CD14-positive monocyte (primary cell): ENCODE data around the gene IFNA17. TPM values are rescaled to one million over a fixed set of nuclear protein-coding genes. Genes with fewer than 3 reads are reported as not detected.
"Not testable (repeated sequence)": the region's sequence is repeated elsewhere in the genome, so short reads cannot be mapped to it uniquely, and the experiment has no call there.

Source experiments
- DNase-seq, 3 donors: peaks; one replicate each; pipeline ENCODE4 v3.0.0-alpha.2; 2011 to 2022
- H2AFZ ChIP-seq: 2 replicates; pipeline ENCODE4 v1.6.0; 2012; ENCODE audit warnings: mild to moderate bottlenecking, low read depth, low read length, inconsistent platforms; ENCODE audit not compliant: insufficient read depth, poor library complexity, severe bottlenecking
- H3K27ac ChIP-seq, 2 donors: 1 replicate in 1 of 2; 2 replicates in 1 of 2; pipeline ENCODE4 v1.5.1; 2012 to 2013; ENCODE audit warnings: low read length in 2 of 2, control low read depth in 1 of 2, inconsistent platforms in 1 of 2, low read depth in 1 of 2, mild to moderate bottlenecking in 1 of 2
- H3K27me3 ChIP-seq, 2 donors: one replicate each; pipeline versions ENCODE4 v1.6.0 to v1.6.1; 2011 to 2013; ENCODE audit warnings: low read length in 2 of 2; ENCODE audit not compliant: control insufficient read depth in 2 of 2, insufficient read depth in 2 of 2
- H3K36me3 ChIP-seq, 2 donors: replicated peaks in 1 of 2; 1 replicate in 1 of 2; 2 replicates in 1 of 2; pipeline versions ENCODE4 v1.5.1 to v1.6.1; 2012 to 2013; ENCODE audit warnings: low read length in 2 of 2, control low read depth in 1 of 2, inconsistent platforms in 1 of 2, mild to moderate bottlenecking in 1 of 2; ENCODE audit not compliant: insufficient read depth in 2 of 2, control insufficient read depth in 1 of 2
- H3K4me1 ChIP-seq, 2 donors: 1 replicate in 1 of 2; 2 replicates in 1 of 2; pipeline versions ENCODE4 v1.5.1 to v1.6.1; 2012 to 2013; ENCODE audit warnings: low read length in 2 of 2, control low read depth in 1 of 2, inconsistent platforms in 1 of 2, mild to moderate bottlenecking in 1 of 2, moderate library complexity in 1 of 2; ENCODE audit not compliant: insufficient read depth in 2 of 2, control insufficient read depth in 1 of 2
- H3K4me2 ChIP-seq: replicated peaks from 2 replicates; pipeline ENCODE3; 2012; ENCODE audit warnings: low read length, moderate library complexity, mild to moderate bottlenecking; ENCODE audit not compliant: poor library complexity, severe bottlenecking; ENCODE audit errors: extremely low read depth
- H3K4me3 ChIP-seq, 3 experiments: fragments of 200-600 bp in 1 of 3; sonication (generic) in 1 of 3; replicated peaks in 1 of 3; 1 replicate in 2 of 3; 2 replicates in 1 of 3; pipeline ENCODE4 v1.5.1; 2011 to 2013; ENCODE audit warnings: low read length in 3 of 3, mild to moderate bottlenecking in 3 of 3, control low read depth in 2 of 3, low read depth in 2 of 3, inconsistent platforms in 1 of 3, moderate library complexity in 1 of 3
- H3K79me2 ChIP-seq: 2 replicates; pipeline ENCODE4 v1.6.0; 2012; ENCODE audit warnings: mild to moderate bottlenecking, control low read depth, inconsistent platforms, low read length, moderate library complexity; ENCODE audit not compliant: insufficient read depth
- H3K9ac ChIP-seq: 2 replicates; pipeline ENCODE4 v1.6.0; 2017; ENCODE audit warnings: low read length, mild to moderate bottlenecking; ENCODE audit not compliant: insufficient read depth, poor library complexity, severe bottlenecking
- H3K9me3 ChIP-seq, 2 donors: replicated peaks in 1 of 2; 1 replicate in 1 of 2; 2 replicates in 1 of 2; pipeline versions ENCODE4 v1.5.1 to v1.6.1; 2012 to 2013; ENCODE audit warnings: low read length in 2 of 2, control low read depth in 1 of 2; ENCODE audit not compliant: control insufficient read depth in 1 of 2, insufficient read depth in 1 of 2
- H4K20me1 ChIP-seq: 2 replicates; pipeline ENCODE4 v1.6.0; 2012; ENCODE audit warnings: mild to moderate bottlenecking, low read length, control low read depth, moderate library complexity; ENCODE audit not compliant: insufficient read depth
- H3K27ac Mint-ChIP-seq, 7 donors: one replicate each; pipeline ENCODE4 v1.8.0; 2020; ENCODE audit warnings: mild to moderate bottlenecking in 7 of 7, mixed read lengths in 7 of 7, moderate library complexity in 6 of 7, inconsistent platforms in 2 of 7
- H3K27me3 Mint-ChIP-seq, 3 donors: one replicate each; pipeline ENCODE4 v1.8.0; 2021 to 2022; ENCODE audit warnings: low read depth in 3 of 3, mild to moderate bottlenecking in 3 of 3, mixed read lengths in 3 of 3, moderate library complexity in 3 of 3, inconsistent platforms in 1 of 3
- H3K36me3 Mint-ChIP-seq, 2 donors: one replicate each; pipeline ENCODE4 v1.8.0; 2020; ENCODE audit warnings: mixed read lengths in 2 of 2, inconsistent platforms in 1 of 2, mild to moderate bottlenecking in 1 of 2
- H3K4me1 Mint-ChIP-seq: one replicate; pipeline ENCODE4 v1.8.0; 2020; ENCODE audit warnings: mild to moderate bottlenecking, mixed read lengths
- H3K4me3 Mint-ChIP-seq, 2 donors: one replicate each; pipeline ENCODE4 v1.8.0; 2020; ENCODE audit warnings: mild to moderate bottlenecking in 2 of 2, mixed read lengths in 2 of 2, moderate library complexity in 1 of 2
- H3K9me3 Mint-ChIP-seq, 7 donors: one replicate each; pipeline ENCODE4 v1.8.0; 2020 to 2022; ENCODE audit warnings: mixed read lengths in 7 of 7, mild to moderate bottlenecking in 6 of 7, moderate library complexity in 6 of 7, inconsistent platforms in 2 of 7
- CTCF ChIP-seq: fragments of 200-600 bp; IDR thresholded peaks from one replicate; pipeline ENCODE4 v1.8.0; 2022; ENCODE audit warnings: antibody characterized with exemption, mild to moderate bottlenecking
- WGBS: methylation state at CpG from one replicate; pipeline ENCODE4 v1.1.5; 2013; ENCODE audit warnings: missing lambda C conversion rate; ENCODE audit not compliant: insufficient coverage; 5-methylcytosine and 5-hydroxymethylcytosine counted together
- intact Hi-C, 2 donors: fragments of 100-400 bp; cut with micrococcal nuclease; formaldehyde crosslinking; loops; one replicate each; pipeline versions ENCODE4 v1.15.0 to v1.15.1; 2023
- polyA plus RNA-seq, 3 donors: library from polyadenylated mRNA; depleted of rRNA in 1 of 3; unstranded in 2 of 3; stranded (reverse) in 1 of 3; fragments of 300-500 nt in 2 of 3; fragments of >200 nt in 1 of 3; fragmentation: Illumina TruSeq in 2 of 3; gene quantifications; 1 replicate in 2 of 3; 2 replicates in 1 of 3; pipeline ENCODE4 v1.2.3, GENCODE V29; 2012 to 2021

Gene IFNA17
- polyA plus RNA-seq, 3 donors, result not detected

DNA sequence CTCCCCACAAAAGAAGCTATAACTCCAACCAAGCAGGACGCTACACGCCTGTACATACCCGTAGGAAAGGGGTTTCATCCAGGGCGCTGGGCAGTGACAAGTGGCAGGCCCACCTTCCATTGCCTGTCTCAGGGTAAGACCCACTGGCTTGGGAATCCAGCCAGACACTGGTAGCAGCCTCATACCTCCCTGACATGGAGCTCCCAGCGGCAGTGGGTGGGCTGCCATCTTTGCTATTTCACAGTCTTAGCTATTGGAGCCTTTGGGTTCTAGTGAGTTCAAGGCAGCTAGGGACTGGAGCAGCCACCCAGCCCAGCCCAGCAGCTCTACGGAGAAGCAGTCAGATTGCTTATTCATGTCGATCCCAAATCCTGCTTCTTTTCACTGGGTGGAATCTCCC lies 17.7 kb downstream of the IFNA17 start:
- peaks cover 21% of the 10 kb centered on the region for H3K4me1 Mint-ChIP-seq
- H3K27me3 Mint-ChIP-seq, result peaks cover 0 to 2% (median 1%) of the 10 kb centered on the region in 3 donors
- Histone ChIP-seq H3K4me2 (no peak overlapping the region), H4K20me1 (no peaks in the 10 kb centered on the region), H3K9me3 (no peaks in the 10 kb centered on the region), H3K27me3 (no peaks in the 10 kb centered on the region), H3K4me3 (no peak overlapping the region), H3K9ac (no peak overlapping the region), H3K4me1 (no peaks in the 10 kb centered on the region), H3K27ac (no peak overlapping the region), H3K36me3 (no peaks in the 10 kb centered on the region), H3K79me2 (no peaks in the 10 kb centered on the region), H2AFZ (no peak overlapping the region)
- intact Hi-C loops, result no loop called here
- no peak overlapping the region for H3K4me3 Mint-ChIP-seq
- no peaks in the 10 kb centered on the region for H3K9me3 Mint-ChIP-seq
- DNase-seq, result no peak
- H3K36me3 Mint-ChIP-seq, result no peaks in the 10 kb centered on the region
- 98% methylated on average over 7 of the region's 7 CpGs for WGBS
- no peak overlapping the region for H3K27ac Mint-ChIP-seq
- TF ChIP-seq CTCF, result no peak

- intact Hi-C loops, H3K27ac Mint-ChIP-seq: not testable (repeated sequence)
Measured at GRCh38 chr9:21207043-21207442, 21.0 kb downstream of the IFNA17 start, which contains the start of gene IFNA10. TSS of gene IFNA10 (minus strand) at chr9:21207143. CDS start at chr9:21207097, 46 bp downstream.

More at GRCh38 chr9:21207043-21207442, 21.0 kb downstream of the IFNA17 start, which contains the start of gene IFNA10:
- not testable (repeated sequence) for H3K9ac ChIP-seq, DNase-seq, H4K20me1 ChIP-seq, H3K4me2 ChIP-seq, H3K9me3 Mint-ChIP-seq, H3K4me3 Mint-ChIP-seq, H3K27ac ChIP-seq, H2AFZ ChIP-seq, H3K79me2 ChIP-seq, H3K36me3 Mint-ChIP-seq, H3K27me3 Mint-ChIP-seq, H3K9me3 ChIP-seq, H3K36me3 ChIP-seq, H3K4me1 Mint-ChIP-seq, H3K4me1 ChIP-seq, H3K27me3 ChIP-seq, H3K4me3 ChIP-seq
- WGBS, result no CpG with 5 or more reads among the region's 3 CpGs
